Measurements from ENCODE around the gene RCAN1.

DNA sequence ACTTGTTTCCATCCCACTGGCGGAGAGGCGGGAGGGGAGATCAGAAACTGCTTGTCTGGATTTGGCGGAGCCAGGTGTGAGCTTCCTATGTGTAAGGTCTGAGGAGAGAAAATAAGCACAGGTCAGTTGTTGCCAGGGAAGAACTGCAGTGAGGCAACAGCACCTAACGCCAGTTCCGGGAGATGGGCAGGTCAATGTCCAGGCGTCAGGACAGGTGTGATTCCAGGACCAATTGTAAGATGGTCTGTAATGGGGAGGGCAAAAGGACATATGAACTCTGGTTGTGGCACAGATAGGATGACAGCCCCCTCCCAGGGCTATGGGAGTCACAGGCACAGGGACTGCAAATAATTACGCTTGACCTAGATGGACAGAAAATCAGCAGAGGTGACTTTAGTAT, 93.4 kb downstream of the RCAN1 start:
- TF ChIP-seq, protein P1, sequence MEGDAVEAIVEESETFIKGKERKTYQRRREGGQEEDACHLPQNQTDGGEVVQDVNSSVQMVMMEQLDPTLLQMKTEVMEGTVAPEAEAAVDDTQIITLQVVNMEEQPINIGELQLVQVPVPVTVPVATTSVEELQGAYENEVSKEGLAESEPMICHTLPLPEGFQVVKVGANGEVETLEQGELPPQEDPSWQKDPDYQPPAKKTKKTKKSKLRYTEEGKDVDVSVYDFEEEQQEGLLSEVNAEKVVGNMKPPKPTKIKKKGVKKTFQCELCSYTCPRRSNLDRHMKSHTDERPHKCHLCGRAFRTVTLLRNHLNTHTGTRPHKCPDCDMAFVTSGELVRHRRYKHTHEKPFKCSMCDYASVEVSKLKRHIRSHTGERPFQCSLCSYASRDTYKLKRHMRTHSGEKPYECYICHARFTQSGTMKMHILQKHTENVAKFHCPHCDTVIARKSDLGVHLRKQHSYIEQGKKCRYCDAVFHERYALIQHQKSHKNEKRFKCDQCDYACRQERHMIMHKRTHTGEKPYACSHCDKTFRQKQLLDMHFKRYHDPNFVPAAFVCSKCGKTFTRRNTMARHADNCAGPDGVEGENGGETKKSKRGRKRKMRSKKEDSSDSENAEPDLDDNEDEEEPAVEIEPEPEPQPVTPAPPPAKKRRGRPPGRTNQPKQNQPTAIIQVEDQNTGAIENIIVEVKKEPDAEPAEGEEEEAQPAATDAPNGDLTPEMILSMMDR (IDR thresholded peaks at IDR 0.05) = no peak
- no peak for TF ChIP-seq POLR2AphosphoS5 (IDR thresholded peaks at IDR 0.05)
- TF ChIP-seq EP300 (IDR thresholded peaks at IDR 0.05) = no peak

All from suprapubic skin (tissue), 4 donors.